DND-41 (cell line): ENCODE measurements around the gene KCNH1.

Experiments
- ATAC-seq: fragments of 200-7000 bp; cut with Tn5 transposase; 3 replicates; pipeline ENCODE4 v1.9.1; 2021; ENCODE audit warnings: low read depth; ENCODE audit not compliant: insufficient read depth
- DNase-seq: peaks from one replicate; pipeline ENCODE4 v3.0.0-alpha.2; 2020
- H2AFZ ChIP-seq: 2 replicates; pipeline ENCODE4 v1.6.0; 2012; ENCODE audit warnings: low read depth, low read length
- H3K27ac ChIP-seq: 2 replicates; pipeline ENCODE4 v1.5.1; 2012; ENCODE audit warnings: low read length, inconsistent platforms
- H3K27me3 ChIP-seq: fragments of 200-600 bp; sonication (generic); 2 replicates; pipeline ENCODE4 v1.6.0; 2012; ENCODE audit warnings: low read length, mild to moderate bottlenecking, inconsistent platforms; ENCODE audit not compliant: insufficient read depth, poor library complexity
- H3K36me3 ChIP-seq: 2 replicates; pipeline ENCODE4 v1.5.1; 2012; ENCODE audit warnings: low read length, inconsistent platforms; ENCODE audit not compliant: insufficient read depth
- H3K4me1 ChIP-seq: 2 replicates; pipeline ENCODE4 v1.5.1; 2012; ENCODE audit warnings: mild to moderate bottlenecking, low read length; ENCODE audit not compliant: insufficient read depth
- H3K4me2 ChIP-seq: 2 replicates; pipeline ENCODE4 v1.6.0; 2012; ENCODE audit warnings: mild to moderate bottlenecking, moderate library complexity, low read length, inconsistent platforms; ENCODE audit not compliant: insufficient read depth
- H3K4me3 ChIP-seq, 2 experiments: fragments of 200-600 bp in 1 of 2; shearing (Covaris generic) in 1 of 2; 2 replicates each; pipeline ENCODE4 v1.5.1; 2012 to 2016; ENCODE audit warnings: inconsistent platforms in 2 of 2, low read length in 2 of 2, mild to moderate bottlenecking in 2 of 2, low read depth in 1 of 2, moderate library complexity in 1 of 2
- H3K79me2 ChIP-seq: 2 replicates; pipeline ENCODE4 v1.6.0; 2012; ENCODE audit warnings: low read length, inconsistent platforms; ENCODE audit not compliant: insufficient read depth
- H3K9ac ChIP-seq: 2 replicates; pipeline ENCODE4 v1.6.0; 2012; ENCODE audit warnings: low read depth, mild to moderate bottlenecking, inconsistent platforms, low read length, moderate library complexity
- H3K9me3 ChIP-seq: 2 replicates; pipeline ENCODE4 v1.5.1; 2012; ENCODE audit warnings: low read length, moderate library complexity, mild to moderate bottlenecking, inconsistent platforms; ENCODE audit not compliant: insufficient read depth, severe bottlenecking
- H4K20me1 ChIP-seq: 2 replicates; pipeline ENCODE4 v1.6.0; 2012; ENCODE audit warnings: low read length; ENCODE audit not compliant: insufficient read depth
- EZH2 ChIP-seq: IDR thresholded peaks from 3 replicates; pipeline ENCODE4 v1.6.1; 2012; ENCODE audit warnings: borderline replicate concordance, low read depth, mild to moderate bottlenecking, moderate library complexity, low read length, inconsistent platforms; ENCODE audit not compliant: severe bottlenecking
- TF ChIP-seq, protein P1 (sequence below): IDR thresholded peaks from 2 replicates; pipeline ENCODE4 v1.5.1; 2012; ENCODE audit warnings: borderline replicate concordance, low read length, moderate library complexity, mild to moderate bottlenecking; ENCODE audit not compliant: poor library complexity, severe bottlenecking; ENCODE audit errors: extremely low read depth

The KCNH1 gene

GRCh38 chr1:210908791-210909190 is 225.2 kb downstream of the KCNH1 start:
- Histone ChIP-seq H3K27ac (no peak overlapping the region), H3K27me3 (no peaks in the 10 kb centered on the region), H4K20me1 (no peaks in the 10 kb centered on the region; the same call in 1 of the 2 replicates), H3K79me2 (no peaks in the 10 kb centered on the region), H2AFZ (no peak overlapping the region), H3K4me2 (no peak overlapping the region), H3K4me1 (no peaks in the 10 kb centered on the region), H3K4me3 (no peak overlapping the region), H3K9me3 (no peaks in the 10 kb centered on the region), H3K36me3 (no peaks in the 10 kb centered on the region), H3K9ac (no peak overlapping the region)
- no peak for ATAC-seq
- DNase-seq: no peak
- no peak for TF ChIP-seq EZH2
- TF ChIP-seq, protein P1, sequence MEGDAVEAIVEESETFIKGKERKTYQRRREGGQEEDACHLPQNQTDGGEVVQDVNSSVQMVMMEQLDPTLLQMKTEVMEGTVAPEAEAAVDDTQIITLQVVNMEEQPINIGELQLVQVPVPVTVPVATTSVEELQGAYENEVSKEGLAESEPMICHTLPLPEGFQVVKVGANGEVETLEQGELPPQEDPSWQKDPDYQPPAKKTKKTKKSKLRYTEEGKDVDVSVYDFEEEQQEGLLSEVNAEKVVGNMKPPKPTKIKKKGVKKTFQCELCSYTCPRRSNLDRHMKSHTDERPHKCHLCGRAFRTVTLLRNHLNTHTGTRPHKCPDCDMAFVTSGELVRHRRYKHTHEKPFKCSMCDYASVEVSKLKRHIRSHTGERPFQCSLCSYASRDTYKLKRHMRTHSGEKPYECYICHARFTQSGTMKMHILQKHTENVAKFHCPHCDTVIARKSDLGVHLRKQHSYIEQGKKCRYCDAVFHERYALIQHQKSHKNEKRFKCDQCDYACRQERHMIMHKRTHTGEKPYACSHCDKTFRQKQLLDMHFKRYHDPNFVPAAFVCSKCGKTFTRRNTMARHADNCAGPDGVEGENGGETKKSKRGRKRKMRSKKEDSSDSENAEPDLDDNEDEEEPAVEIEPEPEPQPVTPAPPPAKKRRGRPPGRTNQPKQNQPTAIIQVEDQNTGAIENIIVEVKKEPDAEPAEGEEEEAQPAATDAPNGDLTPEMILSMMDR: no peak

DNA sequence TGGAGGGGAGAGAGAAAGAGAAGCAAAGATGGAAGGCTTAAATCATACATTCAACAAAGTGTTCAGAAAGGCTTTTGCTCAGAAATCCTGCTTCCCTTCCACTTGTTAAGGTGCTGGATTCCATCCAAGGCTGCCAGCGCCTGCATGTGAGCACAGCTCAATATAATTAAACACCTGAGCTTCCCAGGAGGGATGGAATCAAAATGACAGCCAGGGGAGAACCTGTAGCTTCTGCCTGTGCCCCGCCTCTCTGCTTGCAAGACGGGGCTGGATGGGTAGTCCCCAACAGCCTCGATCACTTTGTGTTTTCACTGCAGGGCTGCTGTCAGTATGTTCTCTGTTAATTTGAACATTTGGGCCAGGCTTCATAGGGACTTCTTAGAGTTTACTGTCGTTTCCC is 225.7 kb downstream of the KCNH1 start:
- no peaks in the 10 kb centered on the region for H3K4me1 ChIP-seq
- H2AFZ ChIP-seq: no peak overlapping the region
- H3K4me3 ChIP-seq: no peak overlapping the region
- H3K79me2 ChIP-seq: no peaks in the 10 kb centered on the region
- DNase-seq: no peak
- no peak overlapping the region for H3K4me2 ChIP-seq
- no peaks in the 10 kb centered on the region for H3K36me3 ChIP-seq
- H4K20me1 ChIP-seq: no peaks in the 10 kb centered on the region; the same call in 1 of the 2 replicates
- ATAC-seq: no peak
- no peak overlapping the region for H3K9ac ChIP-seq
- TF ChIP-seq, protein P1: no peak
- TF ChIP-seq EZH2: no peak
- no peak overlapping the region for H3K27ac ChIP-seq
- no peaks in the 10 kb centered on the region for H3K9me3 ChIP-seq
- no peaks in the 10 kb centered on the region for H3K27me3 ChIP-seq

- no peak overlapping the region for H3K9ac ChIP-seq
- DNase-seq: no peak
- no peak for ATAC-seq
- H3K79me2 ChIP-seq: no peaks in the 10 kb centered on the region
- H3K9me3 ChIP-seq: no peaks in the 10 kb centered on the region
- no peak overlapping the region for H3K4me3 ChIP-seq
- no peak for TF ChIP-seq EZH2
- TF ChIP-seq, protein P1: no peak
- no peak overlapping the region for H3K27ac ChIP-seq
- no peak overlapping the region for H3K4me2 ChIP-seq
- no peaks in the 10 kb centered on the region for H3K4me1 ChIP-seq
- H2AFZ ChIP-seq: no peak overlapping the region
- H3K27me3 ChIP-seq: no peaks in the 10 kb centered on the region
- no peaks in the 10 kb centered on the region for H3K36me3 ChIP-seq
- H4K20me1 ChIP-seq: no peaks in the 10 kb centered on the region
Measured at GRCh38 chr1:210907251-210907805, 226.6 kb downstream of the KCNH1 start.
